ENCODE results near the gene NHERF2.

- TF ChIP-seq CTCF (conservative IDR thresholded peaks at IDR 0.05; ENCODE audit: low read depth, low read length) = no peak
- no peak for TF ChIP-seq BHLHE40 (IDR thresholded peaks at IDR 0.05; ENCODE audit: low read depth, low read length)
Observed at GRCh38 chr16:2022723-2023091, 4.0 kb upstream of the NHERF2 start.
